ENCODE results near the gene FGFRL1. TPM values are rescaled to one million over a fixed set of nuclear protein-coding genes. Genes with fewer than 3 reads are reported as not detected.

The FGFRL1 gene
- total RNA-seq, 2 donors from 2014 or later: 61.1 to 84.0 TPM

DNA sequence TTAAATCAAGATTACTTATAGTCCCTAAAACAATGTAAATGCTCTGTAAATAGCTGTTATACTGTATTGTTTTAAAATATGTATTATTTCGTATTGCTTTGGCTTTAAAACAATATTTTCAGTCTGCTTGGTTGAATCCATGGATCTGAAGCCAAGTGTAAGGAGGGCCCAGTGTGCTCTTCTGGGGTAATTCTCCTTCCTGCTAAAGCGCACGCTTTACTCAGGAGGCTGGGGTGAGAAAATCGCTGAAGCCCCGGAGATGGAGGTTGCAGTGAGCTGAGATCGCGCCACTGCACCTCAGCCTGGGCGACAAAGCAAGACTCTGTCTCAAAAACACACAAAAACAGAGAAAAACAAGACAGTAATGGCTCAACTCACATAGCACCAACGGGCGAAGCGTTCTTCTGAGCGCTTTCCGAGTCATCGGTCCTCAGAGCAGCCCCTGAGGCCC lies 25.0 kb upstream of the FGFRL1 start:
- H3K27me3 ChIP-seq (replicated peaks; ENCODE audit: insufficient read depth): no peaks in the 10 kb centered on the region
- H3K4me1 ChIP-seq (ENCODE audit: control insufficient read depth in 1 of 2, low read depth in 2 of 2): peaks cover 14 to 24% of the 10 kb centered on the region in 2 donors
- TF ChIP-seq, protein P1, sequence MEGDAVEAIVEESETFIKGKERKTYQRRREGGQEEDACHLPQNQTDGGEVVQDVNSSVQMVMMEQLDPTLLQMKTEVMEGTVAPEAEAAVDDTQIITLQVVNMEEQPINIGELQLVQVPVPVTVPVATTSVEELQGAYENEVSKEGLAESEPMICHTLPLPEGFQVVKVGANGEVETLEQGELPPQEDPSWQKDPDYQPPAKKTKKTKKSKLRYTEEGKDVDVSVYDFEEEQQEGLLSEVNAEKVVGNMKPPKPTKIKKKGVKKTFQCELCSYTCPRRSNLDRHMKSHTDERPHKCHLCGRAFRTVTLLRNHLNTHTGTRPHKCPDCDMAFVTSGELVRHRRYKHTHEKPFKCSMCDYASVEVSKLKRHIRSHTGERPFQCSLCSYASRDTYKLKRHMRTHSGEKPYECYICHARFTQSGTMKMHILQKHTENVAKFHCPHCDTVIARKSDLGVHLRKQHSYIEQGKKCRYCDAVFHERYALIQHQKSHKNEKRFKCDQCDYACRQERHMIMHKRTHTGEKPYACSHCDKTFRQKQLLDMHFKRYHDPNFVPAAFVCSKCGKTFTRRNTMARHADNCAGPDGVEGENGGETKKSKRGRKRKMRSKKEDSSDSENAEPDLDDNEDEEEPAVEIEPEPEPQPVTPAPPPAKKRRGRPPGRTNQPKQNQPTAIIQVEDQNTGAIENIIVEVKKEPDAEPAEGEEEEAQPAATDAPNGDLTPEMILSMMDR (IDR thresholded peaks at IDR 0.05): no peak
- no peaks in the 10 kb centered on the region for H3K9me3 ChIP-seq
- DNase-seq (ENCODE audit: low spot score) (no peak), ATAC-seq (ENCODE audit: insufficient number of reproducible peaks, low FRiP score, low read depth) (no peak)
- no peak overlapping the region for H3K27ac ChIP-seq
- no peaks in the 10 kb centered on the region for H3K36me3 ChIP-seq
- H3K4me3 ChIP-seq: peak overlapping the region; percentile 74

DNA sequence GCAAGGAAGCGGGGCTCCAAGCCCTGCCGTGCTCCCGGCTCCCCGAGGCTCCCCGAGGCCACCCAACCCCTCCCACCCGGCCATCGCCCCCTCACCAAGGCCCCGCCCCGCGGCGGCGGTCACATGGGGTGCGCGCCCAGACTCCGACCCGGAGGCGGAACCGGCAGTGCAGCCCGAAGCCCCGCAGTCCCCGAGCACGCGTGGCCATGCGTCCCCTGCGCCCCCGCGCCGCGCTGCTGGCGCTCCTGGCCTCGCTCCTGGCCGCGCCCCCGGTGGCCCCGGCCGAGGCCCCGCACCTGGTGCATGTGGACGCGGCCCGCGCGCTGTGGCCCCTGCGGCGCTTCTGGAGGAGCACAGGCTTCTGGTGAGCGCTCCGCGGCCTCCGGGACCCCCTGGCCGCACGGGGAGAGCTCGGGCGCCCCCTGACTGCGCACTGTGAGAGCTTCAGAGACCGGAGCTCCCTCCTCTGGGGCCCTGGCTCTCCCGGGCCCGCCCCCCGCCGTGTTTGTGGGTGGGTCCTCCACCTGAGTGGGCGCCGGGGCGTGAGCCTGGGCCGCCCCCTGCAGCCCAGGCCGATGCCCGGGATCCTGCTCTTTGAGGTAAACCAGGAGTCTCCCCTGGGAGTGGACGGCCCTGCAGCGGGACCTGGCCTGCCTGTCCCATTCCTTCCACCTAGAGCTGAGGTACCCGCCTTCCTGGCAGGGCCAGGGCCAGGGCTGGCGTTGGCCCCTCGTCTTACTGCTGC lies 24.4 kb upstream of the FGFRL1 start, which contains the start of gene IDUA:
Gene IDUA (plus strand): TSS at position 166 of the 745 bp plus-strand sequence. CDS start 41 bp downstream, at position 207.
- H3K9me3 ChIP-seq: no peaks in the 10 kb centered on the region
- H3K27me3 ChIP-seq (replicated peaks; ENCODE audit: insufficient read depth): no peaks in the 10 kb centered on the region
- H3K4me3 ChIP-seq: peak within 1 kb of the TSS; percentile 74
- no peak within 1 kb of the TSS for H3K27ac ChIP-seq
- peaks cover 14 to 24% of the 10 kb centered on the region in 2 donors for H3K4me1 ChIP-seq (ENCODE audit: control insufficient read depth in 1 of 2, low read depth in 2 of 2)
- peak; percentile 60 for ATAC-seq (ENCODE audit: insufficient number of reproducible peaks, low FRiP score, low read depth)
- DNase-seq (ENCODE audit: low spot score): no peak
- no peaks in the 10 kb centered on the region for H3K36me3 ChIP-seq
- TF ChIP-seq, protein P1 (IDR thresholded peaks at IDR 0.05): no peak

DNA sequence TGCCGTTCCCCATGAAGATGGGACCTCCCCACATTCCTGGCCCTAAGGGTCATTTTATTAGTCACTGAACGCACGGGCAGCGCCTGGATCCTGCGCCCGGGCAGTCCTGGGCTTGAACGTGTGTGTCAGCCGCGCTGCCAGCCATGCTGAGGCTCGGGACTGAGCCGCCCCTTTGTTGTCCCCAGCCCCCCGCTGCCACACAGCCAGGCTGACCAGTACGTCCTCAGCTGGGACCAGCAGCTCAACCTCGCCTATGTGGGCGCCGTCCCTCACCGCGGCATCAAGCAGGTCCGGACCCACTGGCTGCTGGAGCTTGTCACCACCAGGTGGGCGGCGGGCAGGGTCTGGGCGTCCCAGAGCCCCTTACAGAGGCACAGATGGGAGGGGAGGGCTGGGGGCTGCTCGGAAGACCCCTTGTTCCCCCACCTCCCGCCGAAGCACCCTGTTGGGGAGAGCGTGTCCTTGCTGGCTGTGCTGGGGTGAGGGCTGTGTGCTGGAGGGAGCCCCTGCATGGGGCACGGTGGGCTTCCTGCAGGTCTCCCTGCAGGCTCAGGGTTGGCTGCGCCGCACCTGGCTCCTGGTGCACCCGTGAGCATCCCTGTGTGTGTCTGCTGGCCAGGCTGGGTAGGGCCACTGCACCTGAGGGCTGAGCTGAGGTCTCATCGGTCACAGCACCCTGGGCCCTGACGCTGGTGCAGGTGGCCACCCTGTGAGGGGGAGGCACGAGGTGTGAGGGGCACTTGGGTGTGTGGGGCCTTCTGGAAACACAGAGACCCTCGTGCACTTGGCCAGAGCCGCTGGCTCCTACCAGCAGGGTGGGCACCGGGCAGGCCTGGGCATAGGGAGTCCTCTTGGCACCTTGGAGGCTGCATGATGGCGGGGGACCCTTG lies 23.6 kb upstream of the FGFRL1 start:
- Histone ChIP-seq H3K4me3 (peak overlapping the region; percentile 74), H3K4me1 (ENCODE audit: control insufficient read depth in 1 of 2, low read depth in 2 of 2) (peaks cover 14 to 24% of the 10 kb centered on the region in 2 donors), H3K27ac (no peak overlapping the region), H3K27me3 (replicated peaks; ENCODE audit: insufficient read depth) (no peaks in the 10 kb centered on the region), H3K36me3 (no peaks in the 10 kb centered on the region), H3K9me3 (no peaks in the 10 kb centered on the region)
- TF ChIP-seq, protein P1 (IDR thresholded peaks at IDR 0.05): no peak
- ATAC-seq (ENCODE audit: insufficient number of reproducible peaks, low FRiP score, low read depth) (no peak), DNase-seq (ENCODE audit: low spot score) (no peak)

DNA sequence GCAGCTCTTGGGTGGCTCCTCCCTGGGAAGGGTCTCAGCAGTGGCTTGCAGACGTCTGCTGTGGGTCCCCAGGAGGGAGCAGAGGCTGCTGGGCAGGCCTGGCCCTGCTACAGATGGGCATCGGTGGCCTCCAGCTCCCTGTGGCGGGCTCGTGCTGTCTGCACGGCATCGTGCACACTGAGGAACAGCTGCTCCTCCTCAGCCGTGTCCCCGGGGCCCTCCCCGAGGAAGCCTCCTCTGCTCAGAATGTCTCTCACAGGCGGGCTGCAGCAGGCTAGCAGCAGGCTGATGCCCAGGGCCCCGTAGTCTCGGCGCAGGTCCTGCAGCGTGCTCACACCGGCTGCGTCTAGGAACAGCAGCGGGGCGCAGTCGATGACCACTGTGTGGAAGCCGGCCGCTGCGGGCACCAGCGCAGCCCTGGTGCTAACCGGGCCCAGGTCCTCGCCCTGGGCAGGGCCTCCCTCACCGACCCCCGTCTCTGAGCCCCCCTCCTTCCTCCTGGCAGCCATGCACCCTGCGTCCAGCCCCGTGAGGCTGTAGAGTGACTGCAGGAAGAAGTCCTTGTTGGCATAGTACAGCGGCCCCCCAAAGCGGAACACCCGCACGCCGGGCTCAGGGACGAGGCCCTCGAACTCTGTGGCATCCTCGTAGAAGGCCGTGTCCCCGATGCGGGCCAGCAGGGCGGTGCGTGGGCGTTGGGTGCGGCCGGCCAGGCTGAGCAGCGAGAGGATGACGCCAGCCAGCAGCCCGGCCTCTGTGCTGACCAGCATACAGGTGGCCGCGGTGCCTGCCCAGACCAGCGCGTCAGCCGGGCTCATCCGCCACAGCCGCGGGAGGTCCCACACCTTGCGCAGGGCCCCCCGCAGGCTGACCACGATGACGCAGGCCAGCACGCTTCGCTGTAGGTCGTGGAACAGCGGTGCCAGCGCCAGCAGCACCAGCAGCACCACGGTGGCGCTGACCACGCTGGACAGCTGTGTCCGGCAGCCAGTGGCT lies 22.4 kb upstream of the FGFRL1 start:
- ATAC-seq (ENCODE audit: insufficient number of reproducible peaks, low FRiP score, low read depth) (no peak), DNase-seq (ENCODE audit: low spot score) (no peak)
- H3K36me3 ChIP-seq: no peaks in the 10 kb centered on the region
- H3K27ac ChIP-seq: no peak overlapping the region
- H3K9me3 ChIP-seq: no peaks in the 10 kb centered on the region
- H3K4me3 ChIP-seq: no peak overlapping the region
- peaks cover 14 to 24% of the 10 kb centered on the region in 2 donors for H3K4me1 ChIP-seq (ENCODE audit: control insufficient read depth in 1 of 2, low read depth in 2 of 2)
- no peaks in the 10 kb centered on the region for H3K27me3 ChIP-seq (replicated peaks; ENCODE audit: insufficient read depth)
- TF ChIP-seq, protein P1 (IDR thresholded peaks at IDR 0.05): no peak

Data from thoracic aorta (tissue), 2 donors.